OCI-LY7 (cell line): ENCODE measurements around the gene EME2. TPM values are rescaled to one million over a fixed set of nuclear protein-coding genes. Genes with fewer than 3 reads are reported as not detected.

Experiments
- BruUV-seq: library from RNA; stranded (reverse); fragments of 400-500 nt; replicated peaks from 2 replicates; lab custom pipeline; 2021; lab: Mats Ljungman, UMichigan
- CTCF ChIA-PET: fragments of 300-600 bp; sonication (Branson Sonifier 250); formaldehyde crosslinking; loops from one replicate; lab custom pipeline; 2022; ENCODE audit warnings: antibody characterized with exemption; ENCODE audit not compliant: unreplicated experiment; lab: Charles Lee
- POLR2A ChIA-PET: fragments of 300-600 bp; sonication (Branson Sonifier 250); formaldehyde crosslinking; loops from one replicate; lab custom pipeline; 2022; ENCODE audit warnings: antibody characterized with exemption; lab: Charles Lee
- DNase-seq: peaks from one replicate; pipeline ENCODE4 v3.0.0-alpha.2; 2015; ENCODE audit warnings: low spot score
- H2AFZ ChIP-seq: fragments of 200-600 bp; sonication (generic), shearing (Covaris generic); 2 replicates; pipeline ENCODE4 v1.6.1; 2014; ENCODE audit warnings: mild to moderate bottlenecking, antibody characterized with exemption, low read length, moderate library complexity
- H3K27ac ChIP-seq: fragments of 200-600 bp; sonication (generic); 2 replicates; pipeline ENCODE4 v1.5.1; 2014; ENCODE audit warnings: mixed run types, low read depth, mild to moderate bottlenecking, moderate library complexity, low read length, inconsistent platforms; ENCODE audit not compliant: poor library complexity, severe bottlenecking
- H3K36me3 ChIP-seq: fragments of 200-600 bp; sonication (generic); 2 replicates; pipeline ENCODE4 v1.6.1; 2014; ENCODE audit warnings: mild to moderate bottlenecking, antibody characterized with exemption, low read length, moderate library complexity, mixed read lengths; ENCODE audit not compliant: insufficient read depth
- H3K4me1 ChIP-seq: fragments of 200-600 bp; sonication (generic); 2 replicates; pipeline ENCODE4 v1.5.1; 2014; ENCODE audit warnings: mild to moderate bottlenecking, low read length; ENCODE audit not compliant: insufficient read depth, poor library complexity, severe bottlenecking
- H3K4me2 ChIP-seq: fragments of 200-600 bp; sonication (generic); 2 replicates; pipeline ENCODE4 v1.6.1; 2014; ENCODE audit warnings: mild to moderate bottlenecking, low read length
- H3K4me3 ChIP-seq: fragments of 200-600 bp; sonication (generic); 2 replicates; pipeline ENCODE4 v1.5.1; 2014; ENCODE audit warnings: mild to moderate bottlenecking, low read depth, low read length; ENCODE audit not compliant: poor library complexity, severe bottlenecking
- H3K79me2 ChIP-seq: fragments of 200-600 bp; sonication (generic); 2 replicates; pipeline ENCODE4 v1.6.1; 2016; ENCODE audit warnings: low read depth, mild to moderate bottlenecking, low read length, moderate library complexity, mixed read lengths; ENCODE audit not compliant: insufficient read depth
- H3K9me2 ChIP-seq: fragments of 200-600 bp; sonication (generic); 2 replicates; pipeline ENCODE4 v1.6.1; 2016; ENCODE audit warnings: mild to moderate bottlenecking, low read length, mixed read lengths; ENCODE audit not compliant: insufficient read depth
- H3K9me3 ChIP-seq: fragments of 200-600 bp; sonication (generic); 2 replicates; pipeline ENCODE4 v1.6.1; 2014; ENCODE audit warnings: mild to moderate bottlenecking, mixed run types, low read length, mixed read lengths
- H4K20me1 ChIP-seq: fragments of 200-600 bp; sonication (generic); 2 replicates; pipeline ENCODE4 v1.6.1; 2014; ENCODE audit warnings: mild to moderate bottlenecking, antibody characterized with exemption, low read length, moderate library complexity, mixed read lengths; ENCODE audit not compliant: insufficient read depth
- EZH2phosphoT487 ChIP-seq: fragments of 200-600 bp; sonication (generic); IDR thresholded peaks from 2 replicates; pipeline ENCODE4 v1.6.1; 2018; ENCODE audit warnings: low read depth, borderline replicate concordance, mild to moderate bottlenecking, mixed run types, antibody characterized with exemption, low read length, moderate library complexity, mixed read lengths
- intact Hi-C: fragments of 100-400 bp; cut with micrococcal nuclease; formaldehyde crosslinking; loops from one replicate; pipeline ENCODE4 v1.10.0; 2022; ENCODE audit not compliant: unreplicated experiment
- total RNA-seq, 2 experiments: library from RNA; depleted of rRNA in 1 of 2; stranded (reverse); fragments of >200 nt in 1 of 2; shearing (Covaris generic) in 1 of 2; gene quantifications; 2 replicates each; pipeline ENCODE4 v1.2.3, GENCODE V29; 2014 to 2022
- TF ChIP-seq, protein P1 (sequence below): fragments of 200-600 bp; sonication (generic); conservative IDR thresholded peaks from 2 replicates; pipeline ENCODE4 v1.5.1; 2014; ENCODE audit warnings: mild to moderate bottlenecking, antibody characterized with exemption, low read length, moderate library complexity, mixed read lengths

EME2 gene
- total RNA-seq, 2 experiments from 2014 or later = 23.8 to 48.5 TPM

DNA sequence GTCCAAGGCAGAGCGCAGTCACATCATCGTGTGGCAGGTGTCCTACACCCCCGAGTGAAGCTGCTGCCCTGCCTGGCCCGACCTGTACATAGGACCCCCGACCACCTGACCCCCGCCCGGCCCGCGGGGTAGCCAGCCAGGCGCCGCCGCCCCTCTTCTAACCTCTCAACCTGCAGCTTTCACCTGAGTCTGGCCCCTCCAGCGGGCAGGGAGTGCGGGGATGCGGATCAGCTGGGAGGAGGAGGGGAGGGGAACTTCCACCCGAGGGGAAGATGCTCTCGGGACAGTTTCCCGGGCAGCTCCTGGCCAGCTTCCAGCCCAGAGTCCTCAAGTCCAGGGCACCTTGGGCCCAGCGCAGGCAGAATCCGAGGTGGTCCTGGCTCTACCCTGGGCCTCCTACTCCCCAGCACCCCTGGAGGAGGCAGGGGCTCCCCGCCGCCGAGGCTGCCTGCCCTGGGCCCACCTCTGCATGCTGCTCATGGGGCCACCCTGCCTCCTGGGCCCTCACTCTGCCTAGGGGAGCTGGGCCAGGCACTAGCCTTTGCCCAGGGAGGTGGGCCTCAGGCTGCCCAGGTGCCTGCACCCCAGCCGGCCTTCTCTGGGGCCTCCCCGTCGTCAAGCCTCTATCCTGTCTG is 3.7 kb upstream of the EME2 start:
- intact Hi-C loops = no loop called here
- H2AFZ ChIP-seq = no peak overlapping the region
- no peak overlapping the region for H3K4me2 ChIP-seq
- POLR2A ChIA-PET = no interaction called here
- H3K4me3 ChIP-seq = no peak overlapping the region
- H3K36me3 ChIP-seq = peaks cover 74% of the 10 kb centered on the region
- no peaks in the 10 kb centered on the region for H3K9me3 ChIP-seq
- CTCF ChIA-PET = no interaction called here
- H3K27ac ChIP-seq = no peak overlapping the region
- TF ChIP-seq, protein P1, sequence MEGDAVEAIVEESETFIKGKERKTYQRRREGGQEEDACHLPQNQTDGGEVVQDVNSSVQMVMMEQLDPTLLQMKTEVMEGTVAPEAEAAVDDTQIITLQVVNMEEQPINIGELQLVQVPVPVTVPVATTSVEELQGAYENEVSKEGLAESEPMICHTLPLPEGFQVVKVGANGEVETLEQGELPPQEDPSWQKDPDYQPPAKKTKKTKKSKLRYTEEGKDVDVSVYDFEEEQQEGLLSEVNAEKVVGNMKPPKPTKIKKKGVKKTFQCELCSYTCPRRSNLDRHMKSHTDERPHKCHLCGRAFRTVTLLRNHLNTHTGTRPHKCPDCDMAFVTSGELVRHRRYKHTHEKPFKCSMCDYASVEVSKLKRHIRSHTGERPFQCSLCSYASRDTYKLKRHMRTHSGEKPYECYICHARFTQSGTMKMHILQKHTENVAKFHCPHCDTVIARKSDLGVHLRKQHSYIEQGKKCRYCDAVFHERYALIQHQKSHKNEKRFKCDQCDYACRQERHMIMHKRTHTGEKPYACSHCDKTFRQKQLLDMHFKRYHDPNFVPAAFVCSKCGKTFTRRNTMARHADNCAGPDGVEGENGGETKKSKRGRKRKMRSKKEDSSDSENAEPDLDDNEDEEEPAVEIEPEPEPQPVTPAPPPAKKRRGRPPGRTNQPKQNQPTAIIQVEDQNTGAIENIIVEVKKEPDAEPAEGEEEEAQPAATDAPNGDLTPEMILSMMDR = no peak
- no peak for TF ChIP-seq EZH2phosphoT487
- H3K79me2 ChIP-seq = peaks cover 17% of the 10 kb centered on the region; the same call in 1 of the 2 replicates
- H3K9me2 ChIP-seq = no peaks in the 10 kb centered on the region
- H3K4me1 ChIP-seq = peaks cover 10% of the 10 kb centered on the region
- DNase-seq = no peak
- TSS peak; percentile 48 for BruUV-seq
- H4K20me1 ChIP-seq = no peaks in the 10 kb centered on the region

DNA sequence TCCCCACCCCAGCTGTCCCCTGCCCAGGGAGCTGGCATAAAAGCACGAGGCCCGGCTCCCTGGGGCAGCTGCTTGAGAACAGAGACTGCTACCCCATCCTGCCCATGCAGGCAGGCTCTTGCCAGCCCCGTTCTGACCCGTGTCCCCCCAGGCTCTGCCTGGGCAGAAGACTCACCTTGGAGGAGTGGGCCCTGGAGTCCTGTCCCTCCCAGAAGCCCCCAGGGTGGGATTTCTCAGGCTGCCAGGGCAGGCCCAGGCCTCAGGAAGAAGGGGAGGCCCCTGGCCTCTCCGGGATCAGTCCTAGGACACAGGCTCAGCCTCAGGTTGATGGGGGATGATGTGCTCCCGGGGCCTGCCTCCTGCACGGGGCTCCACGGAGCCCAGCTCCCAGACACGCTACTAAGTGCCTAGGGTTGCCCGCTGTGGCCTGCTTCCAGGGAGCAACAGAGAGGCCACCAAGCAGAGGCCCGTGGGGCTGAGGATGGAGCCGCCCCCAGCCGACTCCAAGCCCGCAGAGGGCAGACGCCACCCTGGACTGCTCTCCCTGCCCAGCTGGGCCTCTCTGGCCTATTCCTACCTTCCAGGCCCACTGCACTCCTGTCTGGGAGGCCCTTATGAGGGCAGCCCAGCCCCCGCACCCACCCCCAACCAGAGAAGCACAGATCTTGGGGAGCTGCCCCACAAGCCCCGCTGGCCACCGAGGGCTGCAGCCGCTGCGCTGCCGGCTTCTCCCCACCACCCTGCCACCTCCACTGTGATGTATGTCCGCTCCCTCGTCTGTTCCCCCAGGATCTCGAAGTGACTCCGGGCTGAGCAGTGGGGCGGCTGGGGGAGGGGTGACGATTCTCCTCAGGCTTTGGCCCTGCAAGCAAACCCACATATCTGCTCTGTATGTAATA is 3.0 kb upstream of the EME2 start:
- Histone ChIP-seq H3K4me1 (peaks cover 17% of the 10 kb centered on the region), H3K4me2 (peak overlapping the region; percentile 100; the same call in 1 of the 2 replicates), H4K20me1 (no peaks in the 10 kb centered on the region), H3K4me3 (peak overlapping the region; percentile 98), H3K9me3 (no peaks in the 10 kb centered on the region), H3K36me3 (peaks cover 66% of the 10 kb centered on the region), H3K27ac (no peak overlapping the region), H3K9me2 (no peaks in the 10 kb centered on the region), H2AFZ (no peak overlapping the region), H3K79me2 (peaks cover 24% of the 10 kb centered on the region; the same call in 1 of the 2 replicates)
- BruUV-seq = no TSS peak
- DNase-seq = no peak
- ChIA-PET POLR2A (no interaction called here), CTCF (no interaction called here)
- intact Hi-C loops = loop anchor here (5.0 kb wide), 1 partner anchor 157 kb away; the partner anchor contains the start of genes CRAMP1 and IFT140
- no peak for TF ChIP-seq EZH2phosphoT487
- TF ChIP-seq, protein P1 = no peak
